Common myeloid progenitor, CD34-positive (primary cell): ENCODE results near the gene ADGRE1.

Experiments
- CTCF ChIA-PET: fragments of 350-600 bp; sonication (Branson Sonifier 250); formaldehyde crosslinking; loops from one replicate; lab custom pipeline; 2021; ENCODE audit warnings: antibody characterized with exemption; lab: Charles Lee
- POLR2A ChIA-PET: fragments of 350-600 bp; sonication (Branson Sonifier 250); formaldehyde crosslinking; loops from one replicate; lab custom pipeline; 2021; ENCODE audit warnings: antibody characterized with exemption; lab: Charles Lee
- DNase-seq, 3 donors: peaks; one replicate each; pipeline versions ENCODE4 v3.0.0 to v3.0.0-alpha.2; 2013
- H3K27ac ChIP-seq, 2 experiments: 1 replicate in 1 of 2; 2 replicates in 1 of 2; pipeline ENCODE4 v1.7.0; 2013; ENCODE audit warnings: inconsistent platforms in 2 of 2, low read length in 2 of 2, mild to moderate bottlenecking in 2 of 2, low read depth in 1 of 2, moderate library complexity in 1 of 2; ENCODE audit not compliant: severe bottlenecking in 2 of 2, insufficient read depth in 1 of 2, poor library complexity in 1 of 2
- H3K27me3 ChIP-seq, 5 experiments: replicated peaks in 2 of 5; 1 replicate in 3 of 5; 2 replicates in 2 of 5; pipeline versions ENCODE4 v1.6.1 to v1.7.0; 2013; ENCODE audit warnings: low read length in 4 of 5, mild to moderate bottlenecking in 2 of 5, moderate library complexity in 2 of 5, inconsistent platforms in 1 of 5; ENCODE audit not compliant: insufficient read depth in 5 of 5, control insufficient read depth in 4 of 5
- H3K36me3 ChIP-seq, 4 experiments: 1 replicate in 2 of 4; 2 replicates in 2 of 4; pipeline versions ENCODE4 v1.6.1 to v1.7.0; 2013; ENCODE audit warnings: low read length in 3 of 4, control low read depth in 1 of 4, mild to moderate bottlenecking in 1 of 4; ENCODE audit not compliant: control insufficient read depth in 4 of 4, insufficient read depth in 4 of 4
- H3K4me1 ChIP-seq, 4 experiments: 1 replicate in 3 of 4; 2 replicates in 1 of 4; pipeline versions ENCODE4 v1.6.1 to v1.7.1; 2013; ENCODE audit warnings: low read length in 3 of 4, mild to moderate bottlenecking in 3 of 4, control low read depth in 1 of 4, inconsistent platforms in 1 of 4, moderate library complexity in 1 of 4; ENCODE audit not compliant: control insufficient read depth in 4 of 4, insufficient read depth in 4 of 4; ENCODE audit errors: control extremely low read depth in 1 of 4
- H3K4me3 ChIP-seq, 7 experiments: 1 replicate in 4 of 7; 2 replicates in 3 of 7; pipeline versions ENCODE4 v1.5.1 to v1.7.0; 2013; ENCODE audit warnings: mild to moderate bottlenecking in 7 of 7, low read length in 6 of 7, moderate library complexity in 6 of 7, inconsistent platforms in 2 of 7, low read depth in 2 of 7, control low read depth in 1 of 7; ENCODE audit not compliant: insufficient read depth in 4 of 7, control insufficient read depth in 1 of 7; ENCODE audit errors: extremely low read depth in 1 of 7
- H3K9me3 ChIP-seq, 5 experiments: 1 replicate in 4 of 5; 2 replicates in 1 of 5; pipeline versions ENCODE4 v1.6.1 to v1.7.1; 2013; ENCODE audit warnings: low read length in 4 of 5, mild to moderate bottlenecking in 2 of 5, inconsistent platforms in 1 of 5, low read depth in 1 of 5, moderate library complexity in 1 of 5; ENCODE audit not compliant: control insufficient read depth in 4 of 5, insufficient read depth in 2 of 5; ENCODE audit errors: control extremely low read depth in 1 of 5
- WGBS: methylation state at CpG from one replicate; pipeline ENCODE4 v1.1.5; 2013; ENCODE audit not compliant: insufficient coverage; 5-methylcytosine and 5-hydroxymethylcytosine counted together

ADGRE1 gene

DNA sequence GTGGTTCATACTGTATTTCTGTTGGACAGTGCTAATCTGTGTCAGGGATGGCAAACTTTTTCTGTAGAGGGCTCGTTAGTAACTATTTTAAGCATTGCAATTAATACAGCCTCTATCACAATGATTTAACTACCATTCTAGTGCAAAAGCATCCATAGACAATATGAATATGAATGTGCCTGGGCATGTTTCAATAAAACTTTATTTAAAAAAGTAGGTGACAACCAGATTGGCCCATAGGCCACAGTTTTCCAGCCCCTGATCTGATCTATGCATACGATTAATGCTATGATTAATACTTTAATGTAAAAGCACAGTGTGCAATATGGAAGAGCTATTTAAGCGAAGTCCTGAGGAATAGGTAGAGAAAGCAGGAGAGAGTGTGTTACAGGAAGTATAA lies 29.6 kb downstream of the ADGRE1 start:
- H3K9me3 ChIP-seq = peaks cover 3 to 19% (median 11%) of the 10 kb centered on the region in 5 experiments
- H3K36me3 ChIP-seq = peaks cover 0 to 41% (median 5%) of the 10 kb centered on the region in 4 experiments
- H3K27ac ChIP-seq = no peak overlapping the region
- no peak for DNase-seq
- H3K4me1 ChIP-seq = no peaks in the 10 kb centered on the region
- CTCF ChIA-PET = no interaction called here
- POLR2A ChIA-PET = no interaction called here
- no peaks in the 10 kb centered on the region for H3K27me3 ChIP-seq
- 97% methylated on average over 2 of the region's 3 CpGs for WGBS
- H3K4me3 ChIP-seq = no peak overlapping the region

DNA sequence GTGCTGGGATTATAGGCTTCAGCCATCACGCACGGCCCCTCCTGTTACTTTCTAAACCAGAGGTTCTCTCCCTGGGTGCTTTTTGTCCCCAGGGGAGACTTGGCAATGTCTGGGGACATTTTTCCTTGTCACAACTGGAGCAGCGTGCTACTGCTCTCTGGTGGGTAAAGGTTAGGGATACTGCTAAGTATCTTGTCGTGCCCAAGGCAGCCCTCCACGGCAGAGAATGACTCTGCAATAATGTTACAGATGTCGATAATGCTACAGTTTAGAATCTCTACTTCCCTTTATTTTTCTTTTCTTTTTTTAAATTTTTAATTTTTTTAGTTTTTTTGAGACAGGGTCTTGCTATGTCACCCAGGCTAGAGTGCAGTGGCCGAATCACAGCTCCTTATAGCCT lies 38.0 kb downstream of the ADGRE1 start:
- CTCF ChIA-PET = interaction anchor here (2.7 kb wide), 1 partner anchor 12 kb away, joined by 6 read pairs; no protein-coding TSS in a partner anchor
- Histone ChIP-seq H3K4me1 (peaks cover 0 to 8% (median 7%) of the 10 kb centered on the region in 4 experiments), H3K4me3 (no peak overlapping the region), H3K36me3 (peaks cover 0 to 30% (median 0%) of the 10 kb centered on the region in 4 experiments), H3K27me3 (no peaks in the 10 kb centered on the region), H3K9me3 (peaks cover 0 to 24% (median 5%) of the 10 kb centered on the region in 5 experiments), H3K27ac (no peak overlapping the region)
- peak; percentile 27 to 83 (median 39) for DNase-seq
- 67% methylated on average over 1 of the region's 7 CpGs for WGBS
- POLR2A ChIA-PET = no interaction called here

GRCh38 chr19:6925801-6926751 lies 38.7 kb downstream of the ADGRE1 start:
- ChIA-PET POLR2A (no interaction called here), CTCF (interaction anchor here (1.1 to 2.7 kb wide), 4 partner anchors 13 to 145 kb away, joined by 3 to 6 read pairs (median 4); no protein-coding TSS in a partner anchor)
- peaks cover 0 to 30% (median 0%) of the 10 kb centered on the region in 4 experiments for H3K36me3 ChIP-seq
- DNase-seq = peak; percentile 38 to 67 (median 42)
- H3K27me3 ChIP-seq = no peaks in the 10 kb centered on the region
- peak overlapping the region in 1 of 7 experiments; percentile 43 for H3K4me3 ChIP-seq
- peaks cover 0 to 8% (median 7%) of the 10 kb centered on the region in 4 experiments for H3K4me1 ChIP-seq
- peaks cover 0 to 24% (median 6%) of the 10 kb centered on the region in 5 experiments for H3K9me3 ChIP-seq
- no peak overlapping the region for H3K27ac ChIP-seq
- WGBS = 81% methylated on average over 8 of the region's 15 CpGs

DNA sequence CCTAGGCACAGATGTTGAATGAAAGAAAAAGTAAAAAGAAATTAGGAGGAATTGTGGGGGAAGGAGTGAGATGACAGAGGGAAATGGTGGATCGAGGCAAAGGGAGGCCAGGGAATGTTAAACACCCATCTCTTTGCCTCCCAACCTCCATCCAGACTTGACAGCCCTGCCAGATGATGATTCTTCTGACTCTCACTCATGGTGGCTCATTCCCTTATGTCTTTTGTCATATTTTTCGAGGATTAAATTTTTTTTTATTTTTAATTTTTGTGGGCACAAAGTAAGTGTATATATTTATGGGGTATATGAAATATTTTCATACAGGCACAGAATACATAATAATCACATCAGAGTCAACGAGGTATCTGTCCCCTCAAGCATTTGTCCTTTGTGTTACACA lies 42.8 kb downstream of the ADGRE1 start:
- peak in 1 of 3 donors; percentile 27 for DNase-seq
- POLR2A ChIA-PET = no interaction called here

DNA sequence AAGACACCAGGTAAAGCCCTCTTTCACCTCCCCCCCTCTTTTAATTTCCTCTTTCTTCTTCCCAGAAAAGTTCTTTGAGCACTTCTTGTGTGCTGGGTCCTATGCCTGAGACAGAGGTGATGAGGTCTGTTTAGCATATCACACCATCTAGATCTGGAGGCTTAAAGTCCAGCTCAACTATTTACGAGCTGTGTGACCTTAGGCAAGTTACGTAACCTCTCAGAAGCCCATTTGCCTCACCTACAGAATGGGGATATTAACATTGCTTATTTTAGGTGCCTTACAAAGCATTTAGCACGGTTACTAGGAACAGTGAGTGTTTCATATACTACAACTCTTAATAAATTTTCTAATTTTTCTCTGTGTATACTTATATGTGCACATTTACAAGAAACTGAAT lies 47.7 kb downstream of the ADGRE1 start:
- Histone ChIP-seq H3K4me1 (no peaks in the 10 kb centered on the region), H3K36me3 (peaks cover 0 to 20% (median 2%) of the 10 kb centered on the region in 4 experiments), H3K9me3 (peaks cover 1 to 10% (median 5%) of the 10 kb centered on the region in 5 experiments), H3K4me3 (no peak overlapping the region), H3K27me3 (no peaks in the 10 kb centered on the region), H3K27ac (no peak overlapping the region)
- no peak for DNase-seq
- 60% methylated on average over 2 of the region's 3 CpGs for WGBS
- POLR2A ChIA-PET = no interaction called here
- CTCF ChIA-PET = no interaction called here

More for the DNA sequence above, 42.8 kb downstream of the ADGRE1 start:
- no CpG with 5 or more reads among the region's 3 CpGs for WGBS
- CTCF ChIA-PET = no interaction called here
- H3K27me3 ChIP-seq = no peaks in the 10 kb centered on the region
- peaks cover 0 to 10% (median 0%) of the 10 kb centered on the region in 4 experiments for H3K36me3 ChIP-seq
- H3K4me3 ChIP-seq = no peak overlapping the region
- peaks cover 0 to 11% (median 8%) of the 10 kb centered on the region in 5 experiments for H3K9me3 ChIP-seq
- no peak overlapping the region for H3K27ac ChIP-seq
- peaks cover 0 to 8% (median 7%) of the 10 kb centered on the region in 4 experiments for H3K4me1 ChIP-seq

DNA sequence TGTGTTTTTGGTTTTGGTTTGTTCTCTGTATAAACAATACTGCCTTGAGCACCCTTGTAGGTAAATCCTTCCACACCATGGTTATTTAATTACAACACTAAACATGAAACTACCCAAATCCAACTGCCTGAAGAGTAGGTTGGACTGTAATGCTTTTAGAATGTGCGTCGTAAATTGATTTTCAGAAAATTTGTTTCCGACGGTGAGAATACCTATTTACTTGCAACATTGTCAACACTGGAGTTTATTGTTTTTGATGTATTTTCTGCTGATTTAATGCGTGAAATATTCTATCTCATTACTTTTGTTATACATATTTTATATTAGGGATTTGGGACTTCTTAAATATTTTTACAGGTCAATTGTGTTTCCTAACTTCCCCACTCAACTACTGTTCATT lies 48.2 kb downstream of the ADGRE1 start:
- peaks cover 0 to 9% (median 5%) of the 10 kb centered on the region in 5 experiments for H3K9me3 ChIP-seq
- no peak for DNase-seq
- H3K4me1 ChIP-seq = no peaks in the 10 kb centered on the region
- H3K4me3 ChIP-seq = no peak overlapping the region
- ChIA-PET POLR2A (no interaction called here), CTCF (no interaction called here)
- H3K27me3 ChIP-seq = no peaks in the 10 kb centered on the region
- WGBS = 93% methylated on average over 3 of the region's 5 CpGs
- H3K36me3 ChIP-seq = peaks cover 0 to 25% (median 2%) of the 10 kb centered on the region in 4 experiments
- H3K27ac ChIP-seq = no peak overlapping the region

DNA sequence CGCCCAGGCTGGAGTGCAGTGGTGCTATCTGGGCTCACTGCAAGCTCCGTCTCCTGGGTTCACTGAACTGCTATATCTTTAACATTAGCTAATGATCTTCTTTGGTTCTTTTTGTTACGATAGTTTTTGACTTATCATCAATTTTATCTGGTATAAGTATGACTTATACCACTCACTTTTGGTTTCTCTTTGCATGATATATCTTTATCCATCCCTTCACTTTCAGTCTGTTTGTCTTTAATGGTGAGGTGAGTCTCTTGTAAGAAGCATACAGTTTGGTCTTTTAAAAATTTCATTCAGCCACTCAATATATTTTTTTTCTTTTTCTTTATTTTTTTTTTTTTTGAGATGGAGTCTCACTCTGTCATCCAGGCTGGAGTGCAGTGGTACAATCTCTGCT lies 58.4 kb downstream of the ADGRE1 start:
- Histone ChIP-seq H3K27me3 (peaks cover 0 to 2% (median 0%) of the 10 kb centered on the region in 5 experiments), H3K9me3 (no peaks in the 10 kb centered on the region), H3K27ac (no peak overlapping the region), H3K4me1 (peaks cover 0 to 5% (median 4%) of the 10 kb centered on the region in 4 experiments), H3K4me3 (no peak overlapping the region), H3K36me3 (peaks cover 0 to 6% (median 0%) of the 10 kb centered on the region in 4 experiments)
- DNase-seq = no peak
- ChIA-PET POLR2A (no interaction called here), CTCF (no interaction called here)
- no CpG with 5 or more reads among the region's 3 CpGs for WGBS
